K562 (cell line): ENCODE data around the gene SEC24A. TPM values are rescaled to one million over a fixed set of nuclear protein-coding genes. Genes with fewer than 3 reads are reported as not detected.

Experiments used
- BRCA1 ChIP-seq, 2 experiments: fragments of 450-650 bp in 1 of 2; sonication (generic) in 1 of 2; formaldehyde crosslinking in 1 of 2; IDR thresholded peaks; 2 replicates each; pipeline versions ENCODE4 v1.5.0 to v1.6.1; 2017 to 2020; ENCODE audit warnings: mild to moderate bottlenecking in 1 of 2, missing genetic modification reagents in 1 of 2
- CBFA2T3 ChIP-seq: fragments of 450-650 bp; IDR thresholded peaks from 2 replicates; pipeline ENCODE4 v1.6.1; 2017
- EHMT2 ChIP-seq: fragments of 450-650 bp; IDR thresholded peaks from 2 replicates; pipeline ENCODE4 v1.6.1; 2018; ENCODE audit warnings: antibody characterized with exemption
- EP300 ChIP-seq: IDR thresholded peaks from 2 replicates; pipeline ENCODE4 v1.6.1; 2012; ENCODE audit warnings: low read length, improper control_type of control experiment
- HNRNPLL ChIP-seq: fragments of 200-400 bp; formaldehyde crosslinking; IDR thresholded peaks from 2 replicates; pipeline ENCODE4 v1.6.1; 2017; ENCODE audit warnings: low read length, low read depth, mild to moderate bottlenecking; ENCODE audit not compliant: poor library complexity, severe bottlenecking
- MECOM ChIP-seq: fragments of 250-450 bp; sonication (Bioruptor Pico); IDR thresholded peaks from 2 replicates; pipeline ENCODE4 v1.8.0; 2022; ENCODE audit warnings: inconsistent platforms
- MED1 ChIP-seq: sonication (generic); formaldehyde crosslinking; IDR thresholded peaks from 2 replicates; pipeline ENCODE4 v1.8.1; 2023; ENCODE audit warnings: missing genetic modification reagents, borderline replicate concordance
- TAF9B ChIP-seq: fragments of 450-650 bp; IDR thresholded peaks from 2 replicates; pipeline ENCODE4 v1.6.1; 2018; ENCODE audit warnings: mild to moderate bottlenecking; ENCODE audit not compliant: partially characterized antibody
- YBX1 ChIP-seq: fragments of 450-650 bp; IDR thresholded peaks from 2 replicates; pipeline ENCODE4 v1.7.1; 2016; ENCODE audit warnings: mild to moderate bottlenecking
- ZNF584 ChIP-seq: fragments of 200-800 bp; sonication (Bioruptor generic); IDR thresholded peaks from 2 replicates; pipeline ENCODE4 v1.6.1; 2016; ENCODE audit warnings: low read depth, mild to moderate bottlenecking, missing genetic modification characterization, missing compliant biosample characterization
- polyA plus RNA-seq, 8 experiments: library from polyadenylated mRNA; depleted of rRNA in 4 of 8; stranded (reverse) in 5 of 8; unstranded in 3 of 8; fragments of >200 nt; fragmentation: Nextera tagmentation in 2 of 8; fragmentation: Illumina TruSeq in 1 of 8; extraction: Ambion mirVana in 2 of 8; extraction: Trizol in 1 of 8; gene quantifications; 2 replicates each; pipeline versions ENCODE4 v1.2.1 to v1.2.3, GENCODE V29; 2011 to 2014; ENCODE audit warnings: inconsistent platforms in 1 of 8, missing spikeins in 1 of 8
- total RNA-seq, 7 experiments: library from RNA; depleted of rRNA in 6 of 7; stranded (reverse); fragments of >200 nt in 6 of 7; fragmentation: Illumina TruSeq in 2 of 7; extraction: Trizol in 2 of 7; gene quantifications; 2 replicates each; pipeline versions ENCODE4 v1.2.1 to v1.2.3, GENCODE V29; 2011 to 2021; ENCODE audit warnings: low replicate concordance in 1 of 7
- TF ChIP-seq, protein P1 (sequence below): fragments of 250-450 bp; sonication (Bioruptor Pico); IDR thresholded peaks from 2 replicates; pipeline ENCODE4 v1.5.0; 2021; ENCODE audit warnings: mild to moderate bottlenecking, moderate library complexity
- TF ChIP-seq, protein P2 (sequence below): fragments of 450-650 bp; IDR thresholded peaks from 2 replicates; pipeline ENCODE4 v1.6.1; 2018; ENCODE audit not compliant: partially characterized antibody
- TF ChIP-seq, protein P3 (sequence below): fragments of 450-650 bp; formaldehyde crosslinking; IDR thresholded peaks from 2 replicates; pipeline ENCODE4 v1.4.0; 2020; ENCODE audit warnings: mild to moderate bottlenecking, moderate library complexity
- TF ChIP-seq, protein P4 (sequence below): fragments of 450-650 bp; formaldehyde crosslinking; IDR thresholded peaks from 2 replicates; pipeline ENCODE4 v1.4.0; 2022; ENCODE audit warnings: missing genetic modification characterization
- TF ChIP-seq, protein P5 (sequence below), 3 experiments: IDR thresholded peaks in 2 of 3; conservative IDR thresholded peaks in 1 of 3; 2 replicates each; pipeline ENCODE4 v1.5.1; 2011 to 2012; ENCODE audit warnings: low read length in 3 of 3, mild to moderate bottlenecking in 3 of 3, control low read depth in 2 of 3, improper control_type of control experiment in 1 of 3, inconsistent platforms in 1 of 3, low read depth in 1 of 3, mixed read lengths in 1 of 3, moderate library complexity in 1 of 3; ENCODE audit not compliant: insufficient read depth in 2 of 3

Gene SEC24A
- total and polyA plus RNA-seq, 9 of the 15 experiments (the other 6 are each of a cell fraction or from before 2014, with no cell fraction given): 7.9 to 36.5 (median 17.5) TPM

DNA sequence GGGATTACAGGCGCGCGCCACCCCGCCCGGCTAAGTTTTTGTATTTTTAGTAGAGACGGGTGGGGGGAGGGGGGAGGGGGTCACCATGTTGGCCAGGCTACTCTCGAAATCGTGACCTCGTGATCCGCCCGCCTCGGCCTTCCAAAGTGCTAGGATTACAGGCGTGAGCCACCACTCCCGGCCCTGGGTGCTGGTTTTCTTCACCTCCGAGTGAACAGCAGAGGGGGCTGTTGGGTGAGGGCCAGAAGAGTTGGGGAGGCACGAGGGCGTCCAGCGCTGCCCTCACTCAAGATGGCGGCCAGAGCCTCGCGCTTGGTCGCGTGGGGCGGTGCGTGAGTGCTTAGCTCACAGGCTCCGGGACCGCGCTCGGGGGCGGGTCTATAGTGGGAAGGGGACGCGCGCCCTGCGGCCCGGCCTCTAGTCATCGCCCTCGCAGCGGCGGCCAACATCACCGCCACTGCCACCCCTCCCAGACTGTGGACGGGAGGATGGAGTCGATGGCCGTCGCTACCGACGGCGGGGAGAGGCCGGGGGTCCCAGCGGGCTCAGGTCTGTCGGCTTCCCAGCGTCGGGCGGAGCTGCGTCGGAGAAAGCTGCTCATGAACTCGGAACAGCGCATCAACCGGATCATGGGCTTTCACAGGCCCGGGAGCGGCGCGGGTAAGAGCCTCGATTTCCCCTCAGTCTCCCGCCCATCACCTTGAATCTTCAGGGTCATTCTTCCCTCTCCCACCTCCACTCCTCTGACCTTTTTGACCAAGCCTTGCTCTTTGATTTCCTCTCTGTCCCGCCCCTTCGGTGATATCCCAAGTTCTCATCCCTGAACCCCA, 89.8 kb downstream of the SEC24A start, which contains the start of gene CAMLG (continued):
- TF ChIP-seq YBX1: no peak
- no peak for TF ChIP-seq ZNF584 (CRISPR knock-in tag)
- TF ChIP-seq CBFA2T3: no peak
- TF ChIP-seq, protein P1, sequence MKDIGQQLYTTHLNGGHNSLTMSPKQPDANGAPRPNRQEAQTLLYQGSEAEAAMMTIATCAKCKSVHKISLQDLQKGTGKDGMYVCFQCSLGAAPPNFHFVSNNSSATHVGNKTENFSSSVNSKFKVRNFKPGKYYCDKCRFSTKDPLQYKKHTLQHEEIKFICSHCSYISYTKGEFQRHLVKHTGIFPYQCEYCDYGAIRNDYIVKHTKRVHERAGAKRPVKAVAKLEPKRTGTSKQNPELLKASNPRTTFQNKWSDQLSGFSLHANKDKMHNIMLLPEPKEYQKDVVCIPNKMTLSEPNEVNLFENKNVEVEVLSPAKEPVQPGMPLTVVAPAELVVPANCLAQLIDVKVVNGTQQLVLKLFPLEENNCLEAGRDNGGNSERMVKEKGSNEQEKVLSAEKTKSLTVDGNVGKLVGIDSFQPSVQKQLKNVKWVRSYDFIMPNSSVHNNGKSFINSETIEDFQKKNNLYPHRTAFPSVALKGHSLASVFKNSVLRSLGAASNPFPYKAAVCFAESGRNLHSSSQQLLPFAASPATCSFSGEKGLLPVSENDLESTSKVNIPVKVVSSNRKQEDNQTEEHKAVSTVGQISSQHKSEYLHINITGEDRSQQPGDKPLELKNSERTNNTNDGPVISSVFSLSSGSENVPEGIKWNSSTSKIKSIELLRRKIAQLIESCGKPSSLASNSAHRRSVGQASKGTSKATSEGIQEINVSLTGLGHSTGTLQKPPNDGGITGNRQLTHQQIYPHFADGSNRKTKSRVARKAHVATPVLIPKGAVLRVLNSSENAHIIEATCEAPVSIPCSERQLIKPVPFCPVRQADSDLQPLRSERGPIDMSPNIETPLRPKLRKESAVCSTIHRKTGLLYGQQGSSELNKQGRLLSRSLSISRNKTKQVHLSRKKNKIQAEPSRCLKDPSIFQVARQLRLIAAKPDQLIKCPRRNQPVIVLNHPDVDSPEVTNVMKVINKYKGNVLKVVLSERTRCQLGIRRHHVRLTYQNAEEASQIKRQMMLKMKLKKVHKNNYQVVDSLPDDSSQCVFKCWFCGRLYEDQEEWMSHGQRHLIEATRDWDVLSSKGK (CRISPR knock-in tag): no peak
- TF ChIP-seq, protein P2, sequence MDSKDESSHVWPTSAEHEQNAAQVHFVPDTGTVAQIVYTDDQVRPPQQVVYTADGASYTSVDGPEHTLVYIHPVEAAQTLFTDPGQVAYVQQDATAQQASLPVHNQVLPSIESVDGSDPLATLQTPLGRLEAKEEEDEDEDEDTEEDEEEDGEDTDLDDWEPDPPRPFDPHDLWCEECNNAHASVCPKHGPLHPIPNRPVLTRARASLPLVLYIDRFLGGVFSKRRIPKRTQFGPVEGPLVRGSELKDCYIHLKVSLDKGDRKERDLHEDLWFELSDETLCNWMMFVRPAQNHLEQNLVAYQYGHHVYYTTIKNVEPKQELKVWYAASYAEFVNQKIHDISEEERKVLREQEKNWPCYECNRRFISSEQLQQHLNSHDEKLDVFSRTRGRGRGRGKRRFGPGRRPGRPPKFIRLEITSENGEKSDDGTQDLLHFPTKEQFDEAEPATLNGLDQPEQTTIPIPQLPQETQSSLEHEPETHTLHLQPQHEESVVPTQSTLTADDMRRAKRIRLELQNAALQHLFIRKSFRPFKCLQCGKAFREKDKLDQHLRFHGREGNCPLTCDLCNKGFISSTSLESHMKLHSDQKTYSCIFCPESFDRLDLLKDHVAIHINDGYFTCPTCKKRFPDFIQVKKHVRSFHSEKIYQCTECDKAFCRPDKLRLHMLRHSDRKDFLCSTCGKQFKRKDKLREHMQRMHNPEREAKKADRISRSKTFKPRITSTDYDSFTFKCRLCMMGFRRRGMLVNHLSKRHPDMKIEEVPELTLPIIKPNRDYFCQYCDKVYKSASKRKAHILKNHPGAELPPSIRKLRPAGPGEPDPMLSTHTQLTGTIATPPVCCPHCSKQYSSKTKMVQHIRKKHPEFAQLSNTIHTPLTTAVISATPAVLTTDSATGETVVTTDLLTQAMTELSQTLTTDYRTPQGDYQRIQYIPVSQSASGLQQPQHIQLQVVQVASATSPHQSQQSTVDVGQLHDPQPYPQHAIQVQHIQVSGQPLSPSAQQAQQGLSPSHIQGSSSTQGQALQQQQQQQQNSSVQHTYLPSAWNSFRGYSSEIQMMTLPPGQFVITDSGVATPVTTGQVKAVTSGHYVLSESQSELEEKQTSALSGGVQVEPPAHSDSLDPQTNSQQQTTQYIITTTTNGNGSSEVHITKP: peak; percentile 52
- TF ChIP-seq BRCA1 (IDR thresholded peaks at IDR 0.05): no peak
- TF ChIP-seq BRCA1 (CRISPR knock-in tag; IDR thresholded peaks at IDR 0.05): no peak
- TF ChIP-seq, protein P3, sequence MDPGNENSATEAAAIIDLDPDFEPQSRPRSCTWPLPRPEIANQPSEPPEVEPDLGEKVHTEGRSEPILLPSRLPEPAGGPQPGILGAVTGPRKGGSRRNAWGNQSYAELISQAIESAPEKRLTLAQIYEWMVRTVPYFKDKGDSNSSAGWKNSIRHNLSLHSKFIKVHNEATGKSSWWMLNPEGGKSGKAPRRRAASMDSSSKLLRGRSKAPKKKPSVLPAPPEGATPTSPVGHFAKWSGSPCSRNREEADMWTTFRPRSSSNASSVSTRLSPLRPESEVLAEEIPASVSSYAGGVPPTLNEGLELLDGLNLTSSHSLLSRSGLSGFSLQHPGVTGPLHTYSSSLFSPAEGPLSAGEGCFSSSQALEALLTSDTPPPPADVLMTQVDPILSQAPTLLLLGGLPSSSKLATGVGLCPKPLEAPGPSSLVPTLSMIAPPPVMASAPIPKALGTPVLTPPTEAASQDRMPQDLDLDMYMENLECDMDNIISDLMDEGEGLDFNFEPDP (CRISPR knock-in tag): no peak
- peak; percentile 33 for TF ChIP-seq TAF9B
- no peak for TF ChIP-seq MED1 (CRISPR knock-in tag)
- TF ChIP-seq, protein P4, sequence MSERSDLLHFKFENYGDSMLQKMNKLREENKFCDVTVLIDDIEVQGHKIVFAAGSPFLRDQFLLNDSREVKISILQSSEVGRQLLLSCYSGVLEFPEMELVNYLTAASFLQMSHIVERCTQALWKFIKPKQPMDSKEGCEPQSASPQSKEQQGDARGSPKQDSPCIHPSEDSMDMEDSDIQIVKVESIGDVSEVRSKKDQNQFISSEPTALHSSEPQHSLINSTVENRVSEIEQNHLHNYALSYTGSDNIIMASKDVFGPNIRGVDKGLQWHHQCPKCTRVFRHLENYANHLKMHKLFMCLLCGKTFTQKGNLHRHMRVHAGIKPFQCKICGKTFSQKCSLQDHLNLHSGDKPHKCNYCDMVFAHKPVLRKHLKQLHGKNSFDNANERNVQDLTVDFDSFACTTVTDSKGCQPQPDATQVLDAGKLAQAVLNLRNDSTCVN (CRISPR knock-in tag): no peak
- TF ChIP-seq HNRNPLL: peak; percentile 19
- no peak for TF ChIP-seq EP300
- no peak for TF ChIP-seq MECOM (CRISPR knock-in tag)
- TF ChIP-seq, protein P5, sequence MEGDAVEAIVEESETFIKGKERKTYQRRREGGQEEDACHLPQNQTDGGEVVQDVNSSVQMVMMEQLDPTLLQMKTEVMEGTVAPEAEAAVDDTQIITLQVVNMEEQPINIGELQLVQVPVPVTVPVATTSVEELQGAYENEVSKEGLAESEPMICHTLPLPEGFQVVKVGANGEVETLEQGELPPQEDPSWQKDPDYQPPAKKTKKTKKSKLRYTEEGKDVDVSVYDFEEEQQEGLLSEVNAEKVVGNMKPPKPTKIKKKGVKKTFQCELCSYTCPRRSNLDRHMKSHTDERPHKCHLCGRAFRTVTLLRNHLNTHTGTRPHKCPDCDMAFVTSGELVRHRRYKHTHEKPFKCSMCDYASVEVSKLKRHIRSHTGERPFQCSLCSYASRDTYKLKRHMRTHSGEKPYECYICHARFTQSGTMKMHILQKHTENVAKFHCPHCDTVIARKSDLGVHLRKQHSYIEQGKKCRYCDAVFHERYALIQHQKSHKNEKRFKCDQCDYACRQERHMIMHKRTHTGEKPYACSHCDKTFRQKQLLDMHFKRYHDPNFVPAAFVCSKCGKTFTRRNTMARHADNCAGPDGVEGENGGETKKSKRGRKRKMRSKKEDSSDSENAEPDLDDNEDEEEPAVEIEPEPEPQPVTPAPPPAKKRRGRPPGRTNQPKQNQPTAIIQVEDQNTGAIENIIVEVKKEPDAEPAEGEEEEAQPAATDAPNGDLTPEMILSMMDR (IDR thresholded peaks at IDR 0.05 in 2 of 3, conservative IDR thresholded peaks at IDR 0.05 in 1 of 3; ENCODE audit: insufficient read depth in 2 of 3, low read depth in 1 of 3, low read length in 3 of 3): peak; percentile 77 to 84 (median 83)
- no peak for TF ChIP-seq EHMT2
